HepG2 (cell line): ENCODE results near the gene LDLRAD4. TPM values are rescaled to one million over a fixed set of nuclear protein-coding genes. Genes with fewer than 3 reads are reported as not detected.

Source experiments
- ATAC-seq: fragments of 200-7000 bp; cut with Tn5 transposase; 3 replicates; pipeline ENCODE4 v1.9.1; 2020; ENCODE audit warnings: mild to moderate bottlenecking, moderate library complexity
- BruUV-seq: library from RNA; stranded (reverse); fragments of 400-500 nt; replicated peaks from 2 replicates; lab custom pipeline; 2021; lab: Mats Ljungman, UMichigan
- CTCF ChIA-PET: fragments of 300-600 bp; formaldehyde crosslinking; extraction: SDS; loops from one replicate; lab custom pipeline; 2021; ENCODE audit warnings: low total read pairs, inconsistent platforms, low intra/inter-chr PET ratio; lab: Yijun Ruan, JAX
- POLR2A ChIA-PET: fragments of 350-600 bp; sonication (Branson Sonifier 250); formaldehyde crosslinking; loops from one replicate; lab custom pipeline; 2020; ENCODE audit warnings: antibody characterized with exemption, inconsistent platforms; lab: Yijun Ruan, JAX
- DNase-seq: peaks from one replicate; pipeline ENCODE4 v3.0.0-alpha.2; 2015; ENCODE audit warnings: low spot score
- FAIRE-seq: peaks from 3 replicates; lab custom pipeline; 2011; peaks lifted over from hg19 to GRCh38; lab: Jason Lieb, UNC
- H2AFZ ChIP-seq: one replicate; pipeline ENCODE4 v1.6.1; 2011; ENCODE audit warnings: low read length, inconsistent platforms
- H3K27ac ChIP-seq: fragments of 300-600 bp; 3 replicates; pipeline ENCODE4 v1.8.0; 2011; ENCODE audit warnings: mixed run types, mild to moderate bottlenecking, mixed read lengths, low read length, inconsistent platforms; ENCODE audit not compliant: insufficient read depth; ENCODE audit errors: extremely low read length
- H3K27me3 ChIP-seq, 2 experiments: fragments of 200-600 bp in 1 of 2; 2 replicates in 1 of 2; 3 replicates in 1 of 2; pipeline versions ENCODE4 v1.6.0 to v1.8.0; 2011; ENCODE audit warnings: low read length in 2 of 2, mild to moderate bottlenecking in 2 of 2, moderate library complexity in 2 of 2, inconsistent platforms in 1 of 2; ENCODE audit not compliant: insufficient read depth in 2 of 2, control insufficient read depth in 1 of 2
- H3K36me3 ChIP-seq, 2 experiments: fragments of 200-600 bp in 1 of 2; replicated peaks in 1 of 2; 2 replicates in 1 of 2; 3 replicates in 1 of 2; pipeline versions ENCODE4 v1.5.1 to v1.8.0; 2011; ENCODE audit warnings: low read length in 2 of 2, inconsistent platforms in 1 of 2; ENCODE audit not compliant: insufficient read depth in 2 of 2, control insufficient read depth in 1 of 2
- H3K4me1 ChIP-seq: 2 replicates; pipeline ENCODE4 v1.5.1; 2012; ENCODE audit warnings: low read length, inconsistent platforms; ENCODE audit not compliant: insufficient read depth
- H3K4me2 ChIP-seq: 2 replicates; pipeline ENCODE4 v1.6.0; 2011; ENCODE audit warnings: low read depth, low read length, inconsistent platforms
- H3K4me3 ChIP-seq, 3 experiments: fragments of 200-600 bp in 1 of 3; sonication (generic), shearing (Covaris generic) in 1 of 3; replicated peaks in 1 of 3; 2 replicates each; pipeline ENCODE4 v1.5.1; 2011 to 2016; ENCODE audit warnings: low read length in 3 of 3, inconsistent platforms in 2 of 3, low read depth in 2 of 3, mild to moderate bottlenecking in 2 of 3, control low read depth in 1 of 3, mixed read lengths in 1 of 3; ENCODE audit not compliant: insufficient read depth in 1 of 3
- H3K79me2 ChIP-seq: one replicate; pipeline ENCODE4 v1.6.1; 2011; ENCODE audit warnings: low read length, inconsistent platforms; ENCODE audit not compliant: insufficient read depth
- H3K9ac ChIP-seq: 2 replicates; pipeline ENCODE4 v1.6.0; 2011; ENCODE audit warnings: mild to moderate bottlenecking, low read depth, low read length, inconsistent platforms; ENCODE audit not compliant: insufficient read depth
- H3K9me3 ChIP-seq: 2 replicates; pipeline ENCODE4 v1.5.1; 2012; ENCODE audit warnings: mild to moderate bottlenecking, low read length
- H4K20me1 ChIP-seq: 2 replicates; pipeline ENCODE4 v1.6.0; 2011; ENCODE audit warnings: inconsistent platforms, mild to moderate bottlenecking, low read length, moderate library complexity; ENCODE audit not compliant: insufficient read depth
- BRCA1 ChIP-seq: sonication (generic); formaldehyde crosslinking; IDR thresholded peaks from 2 replicates; pipeline ENCODE4 v1.4.0; 2020; ENCODE audit warnings: missing genetic modification reagents
- NFIB ChIP-seq: sonication (generic); formaldehyde crosslinking; IDR thresholded peaks from 2 replicates; pipeline ENCODE4 v1.9.0; 2021; ENCODE audit warnings: missing genetic modification reagents, mild to moderate bottlenecking, borderline replicate concordance
- NPAS2 ChIP-seq: sonication (generic); formaldehyde crosslinking; IDR thresholded peaks from 2 replicates; pipeline ENCODE4 v1.8.0; 2022; ENCODE audit warnings: mild to moderate bottlenecking, missing genetic modification reagents, borderline replicate concordance
- NR2F2 ChIP-seq: IDR thresholded peaks from 2 replicates; pipeline ENCODE4 v1.6.1; 2012; ENCODE audit warnings: low read depth, inconsistent platforms, borderline replicate concordance
- NRL ChIP-seq: sonication (generic); formaldehyde crosslinking; IDR thresholded peaks from 2 replicates; pipeline ENCODE4 v1.5.0; 2020; ENCODE audit warnings: missing genetic modification reagents, mild to moderate bottlenecking, moderate library complexity, borderline replicate concordance
- SOX5 ChIP-seq: IDR thresholded peaks from 2 replicates; pipeline ENCODE4 v1.6.1; 2016; ENCODE audit warnings: borderline replicate concordance
- ZNF264 ChIP-seq: sonication (generic); formaldehyde crosslinking; IDR thresholded peaks from 2 replicates; pipeline ENCODE4 v1.4.0; 2020; ENCODE audit warnings: missing genetic modification reagents
- ZNF3 ChIP-seq: IDR thresholded peaks from 2 replicates; pipeline ENCODE4 v1.7.0; 2017; ENCODE audit warnings: inconsistent platforms
- ZNF335 ChIP-seq: sonication (generic); formaldehyde crosslinking; IDR thresholded peaks from 2 replicates; pipeline ENCODE4 v1.4.0; 2020; ENCODE audit warnings: missing genetic modification reagents
- ZNF746 ChIP-seq: sonication (generic); formaldehyde crosslinking; IDR thresholded peaks from 2 replicates; pipeline ENCODE4 v1.8.0; 2022; ENCODE audit warnings: mild to moderate bottlenecking, missing genetic modification reagents
- WGBS: methylation state at CpG from one replicate; pipeline ENCODE4 v1.1.6; 2017; ENCODE audit warnings: low lambda C conversion rate; 5-methylcytosine and 5-hydroxymethylcytosine counted together
- in situ Hi-C: cut with HindIII; loops from 2 replicates; pipeline ENCODE4 v1.10.0; 2017; ENCODE audit warnings: low pct_unique_long_range_greater_than_20kb; ENCODE audit not compliant: extremely low pct_ligation_motif_present
- intact Hi-C: fragments of 100-400 bp; cut with micrococcal nuclease; formaldehyde crosslinking; loops from one replicate; pipeline ENCODE4 v1.10.0; 2022; ENCODE audit not compliant: unreplicated experiment
- polyA plus RNA-seq, 8 experiments: library from polyadenylated mRNA; depleted of rRNA in 3 of 8; stranded (reverse) in 7 of 8; unstranded in 1 of 8; fragments of >200 nt; fragmentation: Illumina TruSeq in 4 of 8; extraction: Trizol in 4 of 8; gene quantifications; 2 replicates each; pipeline versions ENCODE4 v1.2.1 to v1.2.3, GENCODE V29; 2011 to 2016; ENCODE audit warnings: low read depth in 4 of 8, missing spikeins in 1 of 8, mixed read lengths in 1 of 8; ENCODE audit not compliant: insufficient read depth in 1 of 8
- total RNA-seq, 5 experiments: library from RNA; depleted of rRNA; stranded (reverse); fragments of >200 nt; fragmentation: Illumina TruSeq; extraction: Trizol; gene quantifications; 2 replicates each; pipeline ENCODE4 v1.2.3, GENCODE V29; 2016; ENCODE audit warnings: low read depth in 1 of 5
- TF ChIP-seq, protein P1 (sequence below): sonication (generic); formaldehyde crosslinking; IDR thresholded peaks from 2 replicates; pipeline ENCODE4 v1.4.0; 2020; ENCODE audit warnings: missing genetic modification reagents
- TF ChIP-seq, protein P2 (sequence below): sonication (generic); formaldehyde crosslinking; IDR thresholded peaks from 2 replicates; pipeline ENCODE4 v1.4.0; 2020; ENCODE audit warnings: missing genetic modification reagents, borderline replicate concordance
- TF ChIP-seq, protein P3 (sequence below): sonication (generic); formaldehyde crosslinking; IDR thresholded peaks from 2 replicates; pipeline ENCODE4 v1.4.0; 2020; ENCODE audit warnings: missing genetic modification reagents, low read depth, mild to moderate bottlenecking, borderline replicate concordance
- TF ChIP-seq, protein P4 (sequence below): sonication (generic); formaldehyde crosslinking; IDR thresholded peaks from 2 replicates; pipeline ENCODE4 v1.5.0; 2020; ENCODE audit warnings: mild to moderate bottlenecking, missing genetic modification reagents

LDLRAD4 gene
- total and polyA plus RNA-seq, 2 of the 13 experiments (the other 11 are each of a cell fraction or from before 2014, with no cell fraction given): 13.6 to 20.9 TPM

DNA sequence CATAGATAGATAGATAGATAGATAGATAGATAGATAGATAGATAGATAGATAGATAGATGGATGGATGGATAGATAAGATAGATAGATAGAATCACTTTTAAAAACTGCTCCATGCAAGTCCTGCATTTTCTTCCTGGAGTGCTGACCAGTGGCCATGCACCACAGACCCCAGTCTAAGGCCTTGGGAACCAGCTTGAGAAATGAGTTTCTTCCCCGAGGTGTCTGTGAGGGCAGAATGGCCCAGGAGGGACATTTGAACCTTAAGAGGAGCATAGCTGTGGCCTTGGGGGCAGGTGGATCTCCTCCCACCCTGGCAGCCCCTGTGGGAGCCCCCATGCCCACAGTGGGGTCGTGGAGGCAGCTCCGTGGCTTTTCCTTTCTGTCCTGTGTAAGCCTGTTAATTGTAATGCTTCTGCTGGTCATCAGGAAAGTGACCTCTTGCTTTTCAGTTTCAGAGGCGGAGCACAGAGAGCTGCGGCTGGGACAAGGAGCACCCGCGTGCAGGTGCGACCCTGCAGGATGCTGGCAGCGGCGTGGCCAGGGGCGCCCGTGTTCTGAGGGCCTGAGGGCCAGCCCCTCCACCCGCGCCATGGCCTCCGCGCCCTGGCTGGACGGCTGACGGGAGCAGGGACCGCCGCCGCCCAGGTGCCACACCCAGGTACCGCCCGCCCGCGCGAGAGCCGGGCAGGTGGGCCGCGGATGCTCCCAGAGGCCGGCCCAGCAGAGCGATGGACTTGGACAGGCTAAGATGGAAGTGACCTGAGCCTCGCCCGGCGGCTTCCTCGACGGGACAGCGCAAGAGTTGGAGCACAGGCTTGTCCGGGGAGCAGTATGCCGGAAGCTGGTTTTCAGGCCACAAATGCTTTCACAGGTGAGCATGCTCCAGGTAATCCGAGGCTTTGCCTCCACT is 168.6 kb downstream of the LDLRAD4 start:
- TF ChIP-seq, protein P1, sequence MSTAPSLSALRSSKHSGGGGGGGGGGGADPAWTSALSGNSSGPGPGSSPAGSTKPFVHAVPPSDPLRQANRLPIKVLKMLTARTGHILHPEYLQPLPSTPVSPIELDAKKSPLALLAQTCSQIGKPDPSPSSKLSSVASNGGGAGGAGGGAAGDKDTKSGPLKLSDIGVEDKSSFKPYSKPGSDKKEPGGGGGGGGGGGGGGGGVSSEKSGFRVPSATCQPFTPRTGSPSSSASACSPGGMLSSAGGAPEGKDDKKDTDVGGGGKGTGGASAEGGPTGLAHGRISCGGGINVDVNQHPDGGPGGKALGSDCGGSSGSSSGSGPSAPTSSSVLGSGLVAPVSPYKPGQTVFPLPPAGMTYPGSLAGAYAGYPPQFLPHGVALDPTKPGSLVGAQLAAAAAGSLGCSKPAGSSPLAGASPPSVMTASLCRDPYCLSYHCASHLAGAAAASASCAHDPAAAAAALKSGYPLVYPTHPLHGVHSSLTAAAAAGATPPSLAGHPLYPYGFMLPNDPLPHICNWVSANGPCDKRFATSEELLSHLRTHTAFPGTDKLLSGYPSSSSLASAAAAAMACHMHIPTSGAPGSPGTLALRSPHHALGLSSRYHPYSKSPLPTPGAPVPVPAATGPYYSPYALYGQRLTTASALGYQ (CRISPR knock-in tag): no peak
- TF ChIP-seq ZNF746 (CRISPR knock-in tag) (no peak), ZNF3 (CRISPR knock-in tag) (no peak), NFIB (CRISPR knock-in tag) (no peak), ZNF335 (no peak), NPAS2 (CRISPR knock-in tag) (no peak), SOX5 (CRISPR knock-in tag) (no peak), NRL (CRISPR knock-in tag) (no peak), BRCA1 (CRISPR knock-in tag) (no peak), NR2F2 (no peak), ZNF264 (CRISPR knock-in tag) (no peak)
- TF ChIP-seq, protein P2, sequence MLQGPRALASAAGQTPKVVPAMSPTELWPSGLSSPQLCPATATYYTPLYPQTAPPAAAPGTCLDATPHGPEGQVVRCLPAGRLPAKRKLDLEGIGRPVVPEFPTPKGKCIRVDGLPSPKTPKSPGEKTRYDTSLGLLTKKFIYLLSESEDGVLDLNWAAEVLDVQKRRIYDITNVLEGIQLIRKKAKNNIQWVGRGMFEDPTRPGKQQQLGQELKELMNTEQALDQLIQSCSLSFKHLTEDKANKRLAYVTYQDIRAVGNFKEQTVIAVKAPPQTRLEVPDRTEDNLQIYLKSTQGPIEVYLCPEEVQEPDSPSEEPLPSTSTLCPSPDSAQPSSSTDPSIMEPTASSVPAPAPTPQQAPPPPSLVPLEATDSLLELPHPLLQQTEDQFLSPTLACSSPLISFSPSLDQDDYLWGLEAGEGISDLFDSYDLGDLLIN (CRISPR knock-in tag): no peak
- TF ChIP-seq, protein P3, sequence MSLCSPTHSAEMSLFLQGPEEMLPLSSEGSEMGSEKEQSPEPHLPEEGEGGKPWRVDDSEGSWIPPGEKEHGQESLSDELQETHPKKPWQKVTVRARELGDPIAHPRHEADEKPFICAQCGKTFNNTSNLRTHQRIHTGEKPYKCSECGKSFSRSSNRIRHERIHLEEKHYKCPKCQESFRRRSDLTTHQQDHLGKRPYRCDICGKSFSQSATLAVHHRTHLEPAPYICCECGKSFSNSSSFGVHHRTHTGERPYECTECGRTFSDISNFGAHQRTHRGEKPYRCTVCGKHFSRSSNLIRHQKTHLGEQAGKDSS (CRISPR knock-in tag): no peak
- TF ChIP-seq, protein P4, sequence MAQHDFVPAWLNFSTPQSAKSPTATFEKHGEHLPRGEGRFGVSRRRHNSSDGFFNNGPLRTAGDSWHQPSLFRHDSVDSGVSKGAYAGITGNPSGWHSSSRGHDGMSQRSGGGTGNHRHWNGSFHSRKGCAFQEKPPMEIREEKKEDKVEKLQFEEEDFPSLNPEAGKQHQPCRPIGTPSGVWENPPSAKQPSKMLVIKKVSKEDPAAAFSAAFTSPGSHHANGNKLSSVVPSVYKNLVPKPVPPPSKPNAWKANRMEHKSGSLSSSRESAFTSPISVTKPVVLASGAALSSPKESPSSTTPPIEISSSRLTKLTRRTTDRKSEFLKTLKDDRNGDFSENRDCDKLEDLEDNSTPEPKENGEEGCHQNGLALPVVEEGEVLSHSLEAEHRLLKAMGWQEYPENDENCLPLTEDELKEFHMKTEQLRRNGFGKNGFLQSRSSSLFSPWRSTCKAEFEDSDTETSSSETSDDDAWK (CRISPR knock-in tag): no peak
- Histone ChIP-seq H3K9me3 (no peaks in the 10 kb centered on the region), H3K27ac (no peak overlapping the region), H2AFZ (no peak overlapping the region), H3K4me2 (no peak overlapping the region), H3K4me3 (no peak overlapping the region), H3K36me3 (no peaks in the 10 kb centered on the region), H3K9ac (no peak overlapping the region), H3K79me2 (no peaks in the 10 kb centered on the region), H3K4me1 (no peaks in the 10 kb centered on the region), H4K20me1 (no peaks in the 10 kb centered on the region), H3K27me3 (no peaks in the 10 kb centered on the region)
- in situ Hi-C loops (no loop called here), intact Hi-C loops (no loop called here)
- CTCF ChIA-PET: no interaction called here
- BruUV-seq: no TSS peak
- FAIRE-seq (no peak), DNase-seq (no peak), ATAC-seq (no peak)
- WGBS: 98% methylated on average over 7 of the region's 40 CpGs
- POLR2A ChIA-PET: no interaction called here
